ENCODE data around the gene TBC1D24. TPM values are rescaled to one million over a fixed set of nuclear protein-coding genes. Genes with fewer than 3 reads are reported as not detected.
"Not testable (repeated sequence)": the region's sequence is repeated elsewhere in the genome, so short reads cannot be mapped to it uniquely, and the experiment has no call there.

The TBC1D24 gene
- total and polyA plus RNA-seq, 7 experiments from 2014 or later, result 1.7 to 13.5 (median 9.2) TPM

GRCh38 chr16:2535625-2536013 is 60.7 kb downstream of the TBC1D24 start:
- CTCF ChIA-PET, result no interaction called here
- intact Hi-C loops (cut with micrococcal nuclease), result loop anchor here in 1 of 2 donors (5.0 to 10.0 kb wide), 4 partner anchors 137 to 749 kb away; partner anchors contain the start of genes HCFC1R1, THOC6, TNFRSF12A and ZNF263
- no peaks in the 10 kb centered on the region for H3K9me3 ChIP-seq (ENCODE audit: control insufficient read depth in 2 of 3, low read length in 3 of 3)
- POLR2A ChIA-PET, result interaction anchor here (1.1 to 6.0 kb wide), 3 partner anchors 9 to 21 kb away, joined by 4 to 83 read pairs (median 33); partner anchors contain the start of genes AMDHD2 and ATP6V0C
- H3K27me3 ChIP-seq (ENCODE audit: control insufficient read depth in 2 of 2, insufficient read depth in 2 of 2, low read length in 2 of 2), result no peaks in the 10 kb centered on the region
- Mint-ChIP-seq H3K36me3 (no peaks in the 10 kb centered on the region), H3K27me3 (no peaks in the 10 kb centered on the region), H3K4me3 (peak overlapping the region in 8 of 10 donors; percentile 27 to 88 (median 49)), H3K9me3 (peaks cover 0 to 4% (median 0%) of the 10 kb centered on the region in 11 donors), H3K4me1 (peaks cover 13 to 52% (median 43%) of the 10 kb centered on the region in 7 donors), H3K27ac (no peak overlapping the region)
- H3K4me1 ChIP-seq (ENCODE audit: control insufficient read depth in 2 of 2, insufficient read depth in 2 of 2, low read length in 2 of 2), result peaks cover 5 to 21% of the 10 kb centered on the region in 2 donors
- ATAC-seq (no peak), DNase-seq (peak in 1 of 9 donors; percentile 6)
- no peak overlapping the region for H3K27ac ChIP-seq (ENCODE audit: low read depth, low read length)
- H3K36me3 ChIP-seq (ENCODE audit: control insufficient read depth in 2 of 3, insufficient read depth in 3 of 3, low read length in 3 of 3), result no peaks in the 10 kb centered on the region
- H3K4me3 ChIP-seq (ENCODE audit: low read length), result no peak overlapping the region

GRCh38 chr16:2537451-2538379 is 62.8 kb downstream of the TBC1D24 start, which contains the start of gene PDPK1:
PDPK1 (plus strand) TSS chr16:2538021; CDS start chr16:2538113, 92 bp downstream.
- H3K27ac ChIP-seq (ENCODE audit: low read depth, low read length), result peak within 1 kb of the TSS; percentile 65
- Mint-ChIP-seq H3K27me3 (no peaks in the 10 kb centered on the region), H3K36me3 (peaks cover 0 to 6% (median 0%) of the 10 kb centered on the region in 5 donors), H3K4me1 (peaks cover 26 to 53% (median 43%) of the 10 kb centered on the region in 7 donors), H3K27ac (peak within 1 kb of the TSS; percentile 62 to 95 (median 89)), H3K4me3 (peak within 1 kb of the TSS; percentile 84 to 94 (median 88)), H3K9me3 (peaks cover 0 to 4% (median 0%) of the 10 kb centered on the region in 11 donors)
- peak; percentile 87 to 97 (median 94) for DNase-seq
- peak; percentile 92 for ATAC-seq
- H3K36me3 ChIP-seq (ENCODE audit: control insufficient read depth in 2 of 3, insufficient read depth in 3 of 3, low read length in 3 of 3), result no peaks in the 10 kb centered on the region
- no peaks in the 10 kb centered on the region for H3K27me3 ChIP-seq (ENCODE audit: control insufficient read depth in 2 of 2, insufficient read depth in 2 of 2, low read length in 2 of 2)
- intact Hi-C loops (cut with micrococcal nuclease), result loop anchor here (1.0 to 10.0 kb wide), 7 partner anchors 17 to 747 kb away; partner anchors contain the start of genes AMDHD2 (in 1 of the 2), ATP6V0C (in 1 of the 2), HCFC1R1 (in 1 of the 2) and THOC6 (in 1 of the 2)
- H3K4me3 ChIP-seq (ENCODE audit: low read length), result peak within 1 kb of the TSS; percentile 57
- POLR2A ChIA-PET, result interaction anchor here (0.6 to 5.0 kb wide), 6 partner anchors 17 to 383 kb away, joined by 3 to 33 read pairs (median 3); partner anchors contain the start of genes AMDHD2, ATP6V0C and TRAF7
- no peaks in the 10 kb centered on the region for H3K9me3 ChIP-seq (ENCODE audit: control insufficient read depth in 2 of 3, low read length in 3 of 3)
- CTCF ChIA-PET, result interaction anchor here (1.6 kb wide), 1 partner anchor 37 kb away, joined by 3 read pairs; no protein-coding TSS in a partner anchor
- peaks cover 0 to 14% of the 10 kb centered on the region in 2 donors for H3K4me1 ChIP-seq (ENCODE audit: control insufficient read depth in 2 of 2, insufficient read depth in 2 of 2, low read length in 2 of 2)

GRCh38 chr16:2539192-2539844 is 64.4 kb downstream of the TBC1D24 start:
- ATAC-seq; H3K27me3 ChIP-seq (ENCODE audit: control insufficient read depth in 2 of 2, insufficient read depth in 2 of 2, low read length in 2 of 2); H3K27me3 Mint-ChIP-seq; H3K36me3 ChIP-seq (ENCODE audit: control insufficient read depth in 2 of 3, insufficient read depth in 3 of 3, low read length in 3 of 3); H3K36me3 Mint-ChIP-seq; H3K9me3 Mint-ChIP-seq; H3K27ac ChIP-seq (ENCODE audit: low read depth, low read length); H3K4me3 ChIP-seq (ENCODE audit: low read length); CTCF ChIA-PET; H3K9me3 ChIP-seq (ENCODE audit: control insufficient read depth in 2 of 3, low read length in 3 of 3): not testable (repeated sequence)
- peak in 1 of 9 donors; percentile 8 for DNase-seq
- POLR2A ChIA-PET, result interaction anchor here (3.6 to 5.0 kb wide), 2 partner anchors 19 to 25 kb away, joined by 33 read pairs; partner anchors contain the start of genes AMDHD2 and ATP6V0C
- intact Hi-C loops (cut with micrococcal nuclease), result loop anchor here in 1 of 2 donors (5.0 to 10.0 kb wide), 4 partner anchors 133 to 745 kb away; partner anchors contain the start of genes HCFC1R1, THOC6, TNFRSF12A and ZNF263
- H3K4me1 ChIP-seq (ENCODE audit: control insufficient read depth in 2 of 2, insufficient read depth in 2 of 2, low read length in 2 of 2), result peaks cover 0 to 14% of the 10 kb centered on the region in 2 donors
- peaks cover 26 to 48% (median 40%) of the 10 kb centered on the region in 7 donors for H3K4me1 Mint-ChIP-seq
- peak overlapping the region in 6 of 9 donors; percentile 21 to 84 (median 69) for H3K27ac Mint-ChIP-seq
- H3K4me3 Mint-ChIP-seq, result peak overlapping the region; percentile 74 to 94 (median 86)

- Mint-ChIP-seq H3K4me3 (peak overlapping the region; percentile 17 to 94 (median 85)), H3K4me1 (peaks cover 26 to 52% (median 39%) of the 10 kb centered on the region in 7 donors), H3K27ac (peak overlapping the region in 4 of 9 donors; percentile 2 to 75 (median 28))
- H3K9me3 Mint-ChIP-seq; H3K27me3 Mint-ChIP-seq; H3K27ac ChIP-seq (ENCODE audit: low read depth, low read length); H3K4me3 ChIP-seq (ENCODE audit: low read length); ATAC-seq; CTCF ChIA-PET; H3K36me3 Mint-ChIP-seq; H3K9me3 ChIP-seq (ENCODE audit: control insufficient read depth in 2 of 3, low read length in 3 of 3); POLR2A ChIA-PET; H3K36me3 ChIP-seq (ENCODE audit: control insufficient read depth in 2 of 3, insufficient read depth in 3 of 3, low read length in 3 of 3); H3K27me3 ChIP-seq (ENCODE audit: control insufficient read depth in 2 of 2, insufficient read depth in 2 of 2, low read length in 2 of 2): not testable (repeated sequence)
- H3K4me1 ChIP-seq (ENCODE audit: control insufficient read depth in 2 of 2, insufficient read depth in 2 of 2, low read length in 2 of 2), result peaks cover 0 to 14% of the 10 kb centered on the region in 2 donors
- intact Hi-C loops (cut with micrococcal nuclease), result loop anchor here in 1 of 2 donors (5.0 to 10.0 kb wide), 4 partner anchors 132 to 745 kb away; partner anchors contain the start of genes HCFC1R1, THOC6, TNFRSF12A and ZNF263
- DNase-seq, result peak in 1 of 9 donors; percentile 28
These were observed 65.0 kb downstream of the TBC1D24 start for GRCh38 chr16:2539845-2540458.

GRCh38 chr16:2540912-2541311 is 66.0 kb downstream of the TBC1D24 start:
- ATAC-seq; H3K27me3 Mint-ChIP-seq; H3K36me3 Mint-ChIP-seq; H3K36me3 ChIP-seq (ENCODE audit: control insufficient read depth in 2 of 3, insufficient read depth in 3 of 3, low read length in 3 of 3); H3K4me3 ChIP-seq (ENCODE audit: low read length); H3K27me3 ChIP-seq (ENCODE audit: control insufficient read depth in 2 of 2, insufficient read depth in 2 of 2, low read length in 2 of 2); H3K9me3 Mint-ChIP-seq; H3K9me3 ChIP-seq (ENCODE audit: control insufficient read depth in 2 of 3, low read length in 3 of 3); CTCF ChIA-PET; POLR2A ChIA-PET; intact Hi-C loops (cut with micrococcal nuclease); H3K27ac ChIP-seq (ENCODE audit: low read depth, low read length): not testable (repeated sequence)
- peaks cover 0 to 14% of the 10 kb centered on the region in 2 donors for H3K4me1 ChIP-seq (ENCODE audit: control insufficient read depth in 2 of 2, insufficient read depth in 2 of 2, low read length in 2 of 2)
- H3K4me1 Mint-ChIP-seq, result peaks cover 32 to 60% (median 39%) of the 10 kb centered on the region in 7 donors
- peak in 1 of 9 donors; percentile 5 for DNase-seq
- H3K27ac Mint-ChIP-seq, result peak overlapping the region in 7 of 9 donors; percentile 17 to 69 (median 51)
- H3K4me3 Mint-ChIP-seq, result peak overlapping the region in 9 of 10 donors; percentile 1 to 86 (median 50)
